H1 (cell line): ENCODE measurements around the gene TPSAB1. TPM values are rescaled to one million over a fixed set of nuclear protein-coding genes. Genes with fewer than 3 reads are reported as not detected.

Experiments
- CTCF ChIA-PET: fragments of 300-600 bp; sonication (Branson Sonifier 250); formaldehyde crosslinking; loops from one replicate; lab custom pipeline; 2021; ENCODE audit not compliant: partially characterized antibody; lab: Charles Lee
- POLR2A ChIA-PET: fragments of 300-600 bp; sonication (Branson Sonifier 250); formaldehyde crosslinking; loops from one replicate; lab custom pipeline; 2021; ENCODE audit warnings: inconsistent platforms; ENCODE audit not compliant: partially characterized antibody; lab: Charles Lee
- DNase-seq, 2 experiments: peaks; one replicate each; pipeline versions ENCODE4 v3.0.0 to v3.0.0-alpha.2; 2010 to 2022; ENCODE audit warnings: low spot score in 2 of 2, low read depth in 1 of 2, mixed read lengths in 1 of 2
- FAIRE-seq: peaks from 2 replicates; lab custom pipeline; 2011; peaks lifted over from hg19 to GRCh38; lab: Jason Lieb, UNC
- H2AFZ ChIP-seq: 2 replicates; pipeline ENCODE4 v1.8.1; 2012; ENCODE audit warnings: low read length, inconsistent platforms
- H2AK5ac ChIP-seq: 2 replicates; pipeline ENCODE4 v1.6.1; 2013; ENCODE audit warnings: low read depth, low read length
- H2BK120ac ChIP-seq: replicated peaks from 2 replicates; pipeline ENCODE3; 2013; ENCODE audit warnings: low read depth, low read length, inconsistent platforms
- H2BK12ac ChIP-seq: 2 replicates; pipeline ENCODE4 v1.6.1; 2013; ENCODE audit warnings: low read depth, low read length
- H2BK15ac ChIP-seq: 2 replicates; pipeline ENCODE4 v1.6.1; 2013; ENCODE audit warnings: low read length
- H2BK20ac ChIP-seq: 2 replicates; pipeline ENCODE4 v1.6.1; 2013; ENCODE audit warnings: low read length
- H2BK5ac ChIP-seq: 2 replicates; pipeline ENCODE4 v1.6.1; 2013; ENCODE audit warnings: low read depth, low read length
- H3K14ac ChIP-seq: 2 replicates; pipeline ENCODE4 v1.6.1; 2013; ENCODE audit warnings: inconsistent platforms; ENCODE audit not compliant: insufficient read length
- H3K18ac ChIP-seq: 2 replicates; pipeline ENCODE4 v1.6.1; 2013; ENCODE audit warnings: low read length; ENCODE audit errors: extremely low read depth
- H3K23ac ChIP-seq: 2 replicates; pipeline ENCODE4 v1.6.1; 2013; ENCODE audit warnings: inconsistent platforms; ENCODE audit not compliant: insufficient read length
- H3K23me2 ChIP-seq: 2 replicates; pipeline ENCODE4 v1.6.1; 2013; ENCODE audit warnings: low read depth, low read length
- H3K27ac ChIP-seq: 2 replicates; pipeline ENCODE4 v1.6.1; 2011; ENCODE audit warnings: low read depth, low read length, inconsistent platforms
- H3K27me3 ChIP-seq, 4 experiments: replicated peaks in 1 of 4; 1 replicate in 1 of 4; 2 replicates in 3 of 4; pipeline versions ENCODE4 v1.6.1 to v1.8.1; 2011 to 2013; ENCODE audit warnings: low read length in 3 of 4, mild to moderate bottlenecking in 3 of 4, inconsistent platforms in 2 of 4, mixed read lengths in 2 of 4, moderate library complexity in 1 of 4; ENCODE audit not compliant: control insufficient read depth in 3 of 4, insufficient read depth in 3 of 4; ENCODE audit errors: extremely low read depth in 1 of 4
- H3K36me3 ChIP-seq, 4 experiments: 2 replicates each; pipeline versions ENCODE4 v1.6.1 to v1.8.1; 2011 to 2013; ENCODE audit warnings: mild to moderate bottlenecking in 4 of 4, low read length in 3 of 4, moderate library complexity in 2 of 4, control low read depth in 1 of 4, inconsistent platforms in 1 of 4; ENCODE audit not compliant: insufficient read depth in 4 of 4, control insufficient read depth in 2 of 4
- H3K4ac ChIP-seq: replicated peaks from 2 replicates; pipeline ENCODE3; 2013; ENCODE audit warnings: low read length, low read depth, mixed read lengths, inconsistent platforms; ENCODE audit not compliant: insufficient read length
- H3K4me1 ChIP-seq, 4 experiments: replicated peaks in 1 of 4; 1 replicate in 1 of 4; 2 replicates in 3 of 4; pipeline versions ENCODE4 v1.6.1 to v1.8.1; 2011 to 2013; ENCODE audit warnings: low read length in 3 of 4, inconsistent platforms in 2 of 4, mixed read lengths in 1 of 4; ENCODE audit not compliant: insufficient read depth in 4 of 4, control insufficient read depth in 3 of 4
- H3K4me2 ChIP-seq, 2 experiments: 2 replicates each; pipeline versions ENCODE4 v1.6.1 to v1.8.1; 2011 to 2013; ENCODE audit warnings: low read depth in 2 of 2, low read length in 2 of 2, control low read depth in 1 of 2, inconsistent platforms in 1 of 2, mild to moderate bottlenecking in 1 of 2; ENCODE audit not compliant: insufficient read depth in 1 of 2
- H3K4me3 ChIP-seq, 4 experiments: fragments of 200-600, 300-600 bp in 1 of 4; sonication (generic), shearing (Covaris generic), sonication (Bioruptor Twin) in 1 of 4; 2 replicates each; pipeline versions ENCODE4 v1.5.1 to v1.8.1; 2011 to 2016; ENCODE audit warnings: low read length in 4 of 4, low read depth in 3 of 4, control low read depth in 2 of 4, inconsistent platforms in 2 of 4, mild to moderate bottlenecking in 2 of 4, mixed read lengths in 1 of 4, moderate library complexity in 1 of 4; ENCODE audit not compliant: insufficient read depth in 2 of 4; ENCODE audit errors: extremely low read depth in 1 of 4
- H3K56ac ChIP-seq: replicated peaks from 2 replicates; pipeline ENCODE3; 2013; ENCODE audit warnings: low read depth, mild to moderate bottlenecking, mixed read lengths, low read length, inconsistent platforms; ENCODE audit not compliant: insufficient read length
- H3K79me1 ChIP-seq: 2 replicates; pipeline ENCODE4 v1.6.1; 2013; ENCODE audit warnings: low read depth, low read length, control low read depth
- H3K79me2 ChIP-seq, 2 experiments: 2 replicates each; pipeline versions ENCODE4 v1.6.1 to v1.8.1; 2012 to 2013; ENCODE audit warnings: low read length in 2 of 2, mild to moderate bottlenecking in 2 of 2, inconsistent platforms in 1 of 2; ENCODE audit not compliant: insufficient read depth in 2 of 2, control insufficient read depth in 1 of 2
- H3K9ac ChIP-seq, 4 experiments: replicated peaks in 1 of 4; 1 replicate in 1 of 4; 2 replicates in 3 of 4; pipeline versions ENCODE4 v1.6.1 to v1.8.1; 2011 to 2013; ENCODE audit warnings: low read depth in 3 of 4, low read length in 3 of 4, control low read depth in 2 of 4, mild to moderate bottlenecking in 2 of 4, moderate library complexity in 2 of 4, inconsistent platforms in 1 of 4; ENCODE audit errors: extremely low read depth in 1 of 4
- H3K9me3 ChIP-seq, 2 experiments: 2 replicates each; pipeline versions ENCODE4 v1.6.1 to v1.8.1; 2012 to 2013; ENCODE audit warnings: mild to moderate bottlenecking in 2 of 2, moderate library complexity in 2 of 2, control low read depth in 1 of 2, inconsistent platforms in 1 of 2, low read depth in 1 of 2, low read length in 1 of 2, mixed read lengths in 1 of 2; ENCODE audit not compliant: insufficient read depth in 2 of 2
- H4K20me1 ChIP-seq, 2 experiments: replicated peaks in 1 of 2; 2 replicates each; pipeline versions ENCODE3 to v1.8.1; 2011 to 2013; ENCODE audit warnings: inconsistent platforms in 2 of 2, low read length in 2 of 2, mild to moderate bottlenecking in 1 of 2; ENCODE audit not compliant: insufficient read depth in 2 of 2, control insufficient read depth in 1 of 2
- H4K5ac ChIP-seq: 2 replicates; pipeline ENCODE4 v1.6.1; 2013; ENCODE audit warnings: low read length, low read depth, mixed read lengths, inconsistent platforms; ENCODE audit not compliant: insufficient read length
- H4K8ac ChIP-seq: 2 replicates; pipeline ENCODE4 v1.8.0; 2013; ENCODE audit warnings: mild to moderate bottlenecking, moderate library complexity, low read length, inconsistent platforms; ENCODE audit not compliant: insufficient read depth; ENCODE audit errors: extremely low read depth
- H4K91ac ChIP-seq: replicated peaks from 2 replicates; pipeline ENCODE3; 2013; ENCODE audit warnings: low read length, mixed read lengths, inconsistent platforms; ENCODE audit not compliant: insufficient read length
- ASH2L ChIP-seq: fragments of 200-600, 300-600 bp; sonication (generic); IDR thresholded peaks from one replicate; pipeline ENCODE4 v1.7.1; 2017; ENCODE audit warnings: low read length
- CBX8 ChIP-seq: fragments of 300-800, 300-1000 bp; sonication (generic); IDR thresholded peaks from 2 replicates; pipeline ENCODE4 v1.7.1; 2016; ENCODE audit warnings: low read depth, low read length, borderline replicate concordance
- CHD1 ChIP-seq: IDR thresholded peaks from 2 replicates; pipeline ENCODE4 v1.6.1; 2012; ENCODE audit warnings: low read depth, low read length, improper control_type of control experiment
- CTBP2 ChIP-seq: IDR thresholded peaks from 2 replicates; pipeline ENCODE4 v1.7.0; 2011; ENCODE audit warnings: borderline replicate concordance, mild to moderate bottlenecking, moderate library complexity, mixed read lengths, low read length; ENCODE audit not compliant: insufficient read depth, insufficient read length
- EP300 ChIP-seq, 2 experiments: IDR thresholded peaks; 1 replicate in 1 of 2; 2 replicates in 1 of 2; pipeline ENCODE4 v1.6.1; 2011 to 2012; ENCODE audit warnings: low read depth in 2 of 2, low read length in 2 of 2, mild to moderate bottlenecking in 2 of 2, borderline replicate concordance in 1 of 2, inconsistent platforms in 1 of 2, moderate library complexity in 1 of 2
- GTF2F1 ChIP-seq: IDR thresholded peaks from 2 replicates; pipeline ENCODE4 v1.6.1; 2012; ENCODE audit warnings: low read depth, low read length, improper control_type of control experiment, borderline replicate concordance
- KDM5A ChIP-seq: fragments of 200-600 bp; IDR thresholded peaks from 2 replicates; pipeline ENCODE4 v1.7.1; 2012; ENCODE audit warnings: mild to moderate bottlenecking, low read length, inconsistent platforms, mixed read lengths
- RAD21 ChIP-seq, 2 experiments: IDR thresholded peaks in 1 of 2; conservative IDR thresholded peaks in 1 of 2; 2 replicates each; pipeline ENCODE4 v1.6.1; 2011; ENCODE audit warnings: low read depth in 2 of 2, low read length in 2 of 2, improper control_type of control experiment in 1 of 2, inconsistent platforms in 1 of 2, mild to moderate bottlenecking in 1 of 2, moderate library complexity in 1 of 2
- RBBP5 ChIP-seq: IDR thresholded peaks from 2 replicates; pipeline ENCODE4 v1.7.1; 2012; ENCODE audit warnings: low read depth, mild to moderate bottlenecking, inconsistent platforms, low read length, moderate library complexity, borderline replicate concordance
- RXRA ChIP-seq: IDR thresholded peaks from 2 replicates; pipeline ENCODE4 v1.6.1; 2011; ENCODE audit warnings: low read depth, mild to moderate bottlenecking, low read length, moderate library complexity; ENCODE audit not compliant: insufficient read depth
- TBP ChIP-seq: IDR thresholded peaks from 2 replicates; pipeline ENCODE4 v1.6.1; 2011; ENCODE audit warnings: low read depth, low read length, improper control_type of control experiment
- TCF12 ChIP-seq: IDR thresholded peaks from 2 replicates; pipeline ENCODE4 v1.6.1; 2011; ENCODE audit warnings: low read depth, mild to moderate bottlenecking, low read length
- WGBS, 2 experiments: shearing (Covaris generic) in 1 of 2; methylation state at CpG; one replicate each; pipeline versions ENCODE4 v1.1.6 to v1.1.7; 2013 to 2015; ENCODE audit warnings: low lambda C conversion rate in 2 of 2, mixed read lengths in 2 of 2, inconsistent platforms in 1 of 2, low coverage in 1 of 2, missing lambda C conversion rate in 1 of 2; ENCODE audit not compliant: insufficient replicate concordance in 2 of 2, insufficient coverage in 1 of 2, insufficient read length in 1 of 2; ENCODE audit errors: extremely low coverage in 1 of 2, missing lambda C conversion rate in 1 of 2; 5-methylcytosine and 5-hydroxymethylcytosine counted together
- polyA plus RNA-seq, 7 experiments: library from polyadenylated mRNA; depleted of rRNA in 3 of 7; stranded (reverse) in 5 of 7; unstranded in 2 of 7; fragments of >200 nt in 5 of 7; fragments of 200-250 nt in 2 of 7; gene quantifications; 1 replicate in 5 of 7; 2 replicates in 1 of 7; 4 replicates in 1 of 7; pipeline versions ENCODE4 v1.2.1 to v1.2.3, GENCODE V29; 2011 to 2013; ENCODE audit warnings: missing spikeins in 2 of 7, mixed read lengths in 2 of 7
- total RNA-seq: library from RNA; stranded (reverse); fragmentation: NEBNext Ultra II Directional; extraction: Animal tissue kit (Norgen Biotek cat#: 25700); gene quantifications from 2 replicates; pipeline ENCODE4 v1.2.1, GENCODE V29; 2021

Gene TPSAB1
- total and polyA plus RNA-seq, 2 of the 8 experiments (the other 6 are each of a cell fraction or from before 2014, with no cell fraction given): 0.09 TPM; not detected in 1

- no peak for DNase-seq
- Histone ChIP-seq H3K18ac (no peak overlapping the region), H2BK15ac (no peak overlapping the region), H2BK5ac (no peak overlapping the region), H4K8ac (no peak overlapping the region), H3K4me3 (no peak overlapping the region), H3K23me2 (no peaks in the 10 kb centered on the region), H3K27ac (no peak overlapping the region), H3K4me2 (no peak overlapping the region), H3K4me1 (no peaks in the 10 kb centered on the region; a peak in 1 of 7 replicates), H3K23ac (no peak overlapping the region), H2BK120ac (no peak overlapping the region), H3K36me3 (peaks cover 0 to 18% (median under 1%) of the 10 kb centered on the region in 4 experiments; a peak in 4 of 8 replicates), H3K9ac (no peak overlapping the region), H2AFZ (no peak overlapping the region), H2AK5ac (no peak overlapping the region), H4K91ac (no peak overlapping the region), H3K27me3 (peaks cover 0 to 2% (median under 1%) of the 10 kb centered on the region in 4 experiments; a peak in 1 of 7 replicates), H3K14ac (no peak overlapping the region), H2BK20ac (no peak overlapping the region), H3K56ac (no peak overlapping the region), H2BK12ac (no peak overlapping the region), H4K20me1 (peaks cover 0 to 6% of the 10 kb centered on the region in 2 experiments), H4K5ac (no peak overlapping the region), H3K9me3 (no peaks in the 10 kb centered on the region), H3K79me1 (no peaks in the 10 kb centered on the region), H3K79me2 (no peaks in the 10 kb centered on the region), H3K4ac (no peak overlapping the region)
- CTCF ChIA-PET: interaction anchor here (0.8 to 1.5 kb wide), 3 partner anchors 54 to 167 kb away, joined by 3 read pairs; no protein-coding TSS in a partner anchor
- POLR2A ChIA-PET: no interaction called here
- no peak for TF ChIP-seq RBBP5
- TF ChIP-seq TBP: no peak
- no peak for TF ChIP-seq CBX8
- no peak for TF ChIP-seq GTF2F1
- no peak for TF ChIP-seq KDM5A
- TF ChIP-seq RXRA: no peak
- no peak for TF ChIP-seq ASH2L
- TF ChIP-seq CHD1: no peak
- no peak for TF ChIP-seq TCF12
- no peak for TF ChIP-seq RAD21 (IDR thresholded peaks at IDR 0.05 in 1 of 2, conservative IDR thresholded peaks at IDR 0.05 in 1 of 2; ENCODE audit: low read depth in 2 of 2, low read length in 2 of 2)
- no peak for TF ChIP-seq CTBP2
- TF ChIP-seq EP300 (IDR thresholded peaks at IDR 0.05; ENCODE audit: borderline replicate concordance in 1 of 2, low read depth in 2 of 2, low read length in 2 of 2): no peak
- 88% methylated on average over 5 of the region's 9 CpGs; no CpG with 5 or more reads in 1 of the 2 experiments for WGBS, 2 experiments
- FAIRE-seq: no peak
Observed at GRCh38 chr16:1224558-1224957, 15.9 kb upstream of the TPSAB1 start.
